Measurements from ENCODE around the gene ILDR2. TPM values are rescaled to one million over a fixed set of nuclear protein-coding genes. Genes with fewer than 3 reads are reported as not detected.

The ILDR2 gene
- total RNA-seq, 1 experiment from 2014 or later: 5.9 TPM

- no peak for DNase-seq (ENCODE audit: low spot score)
Measured at GRCh38 chr1:166924823-166925541, 50.4 kb downstream of the ILDR2 start.

GRCh38 chr1:166920561-166921475 is 54.5 kb downstream of the ILDR2 start:
- no peak for DNase-seq (ENCODE audit: low spot score)

GRCh38 chr1:166918956-166919316 is 56.4 kb downstream of the ILDR2 start:
- no peak for DNase-seq (ENCODE audit: low spot score)

- no peak for DNase-seq (ENCODE audit: low spot score)
Measured at GRCh38 chr1:166918088-166918955, 57.0 kb downstream of the ILDR2 start.

- DNase-seq (ENCODE audit: low spot score): no peak
Measured at GRCh38 chr1:166915941-166916340, 59.4 kb downstream of the ILDR2 start.

GRCh38 chr1:166915042-166915441 is 60.3 kb downstream of the ILDR2 start:
- no peak for DNase-seq (ENCODE audit: low spot score)

GRCh38 chr1:166914111-166914510 is 61.2 kb downstream of the ILDR2 start:
- DNase-seq (ENCODE audit: low spot score): no peak

GRCh38 chr1:166911624-166912023 is 63.7 kb downstream of the ILDR2 start:
- DNase-seq (ENCODE audit: low spot score): no peak

- peak; percentile 95 for DNase-seq (ENCODE audit: low spot score)
Measured at GRCh38 chr1:166910396-166910994, 64.8 kb downstream of the ILDR2 start.

- DNase-seq (ENCODE audit: low spot score): no peak
Measured at GRCh38 chr1:166908942-166909341, 66.4 kb downstream of the ILDR2 start.

- no peak for DNase-seq (ENCODE audit: low spot score)
Measured at GRCh38 chr1:166907763-166908162, 67.6 kb downstream of the ILDR2 start.

- DNase-seq (ENCODE audit: low spot score): no peak
Measured at GRCh38 chr1:166907051-166907450, 68.3 kb downstream of the ILDR2 start.

GRCh38 chr1:166906647-166907046 is 68.7 kb downstream of the ILDR2 start:
- DNase-seq (ENCODE audit: low spot score): peak; percentile 37

- DNase-seq (ENCODE audit: low spot score): peak; percentile 97
Measured at GRCh38 chr1:166905900-166906299, 69.4 kb downstream of the ILDR2 start.

GRCh38 chr1:166905136-166905535 is 70.2 kb downstream of the ILDR2 start:
- no peak for DNase-seq (ENCODE audit: low spot score)

GRCh38 chr1:166903232-166903631 is 72.1 kb downstream of the ILDR2 start:
- no peak for DNase-seq (ENCODE audit: low spot score)

GRCh38 chr1:166902279-166902678 is 73.1 kb downstream of the ILDR2 start:
- DNase-seq (ENCODE audit: low spot score): peak; percentile 71

GRCh38 chr1:166900987-166901386 is 74.4 kb downstream of the ILDR2 start:
- no peak for DNase-seq (ENCODE audit: low spot score)

GRCh38 chr1:166899769-166900168 is 75.6 kb downstream of the ILDR2 start:
- DNase-seq (ENCODE audit: low spot score): no peak

- DNase-seq (ENCODE audit: low spot score): no peak
Measured at GRCh38 chr1:166895766-166896165, 79.6 kb downstream of the ILDR2 start.

GRCh38 chr1:166889776-166890175 is 85.6 kb downstream of the ILDR2 start:
- no peak for DNase-seq (ENCODE audit: low spot score)
